Nephron (organoid): ENCODE measurements around the gene PRR29.

Experiments
- H3K27ac Mint-ChIP-seq, 3 experiments: 2 replicates each; pipeline ENCODE4 v1.8.0; 2020; ENCODE audit warnings: mixed read lengths in 3 of 3, mild to moderate bottlenecking in 2 of 3, moderate library complexity in 1 of 3
- H3K27me3 Mint-ChIP-seq: 2 replicates; pipeline ENCODE4 v1.8.0; 2021; ENCODE audit warnings: low read depth, mild to moderate bottlenecking, moderate library complexity, mixed read lengths
- H3K36me3 Mint-ChIP-seq: 2 replicates; pipeline ENCODE4 v1.8.0; 2020; ENCODE audit warnings: low read depth, mixed read lengths
- H3K4me1 Mint-ChIP-seq: 2 replicates; pipeline ENCODE4 v1.8.0; 2020; ENCODE audit warnings: mixed read lengths
- H3K4me3 Mint-ChIP-seq, 3 experiments: 2 replicates each; pipeline ENCODE4 v1.8.0; 2020; ENCODE audit warnings: mild to moderate bottlenecking in 3 of 3, mixed read lengths in 3 of 3, moderate library complexity in 2 of 3
- H3K9me3 Mint-ChIP-seq: 2 replicates; pipeline ENCODE4 v1.8.0; 2020; ENCODE audit warnings: mixed read lengths
- TF ChIP-seq, protein P1 (sequence below), 3 experiments: fragments of 200-600 bp; sonication (generic); IDR thresholded peaks; one replicate each; pipeline ENCODE4 v1.5.0; 2021; ENCODE audit warnings: antibody characterized with exemption in 3 of 3; ENCODE audit not compliant: unreplicated experiment in 3 of 3

Gene PRR29

DNA sequence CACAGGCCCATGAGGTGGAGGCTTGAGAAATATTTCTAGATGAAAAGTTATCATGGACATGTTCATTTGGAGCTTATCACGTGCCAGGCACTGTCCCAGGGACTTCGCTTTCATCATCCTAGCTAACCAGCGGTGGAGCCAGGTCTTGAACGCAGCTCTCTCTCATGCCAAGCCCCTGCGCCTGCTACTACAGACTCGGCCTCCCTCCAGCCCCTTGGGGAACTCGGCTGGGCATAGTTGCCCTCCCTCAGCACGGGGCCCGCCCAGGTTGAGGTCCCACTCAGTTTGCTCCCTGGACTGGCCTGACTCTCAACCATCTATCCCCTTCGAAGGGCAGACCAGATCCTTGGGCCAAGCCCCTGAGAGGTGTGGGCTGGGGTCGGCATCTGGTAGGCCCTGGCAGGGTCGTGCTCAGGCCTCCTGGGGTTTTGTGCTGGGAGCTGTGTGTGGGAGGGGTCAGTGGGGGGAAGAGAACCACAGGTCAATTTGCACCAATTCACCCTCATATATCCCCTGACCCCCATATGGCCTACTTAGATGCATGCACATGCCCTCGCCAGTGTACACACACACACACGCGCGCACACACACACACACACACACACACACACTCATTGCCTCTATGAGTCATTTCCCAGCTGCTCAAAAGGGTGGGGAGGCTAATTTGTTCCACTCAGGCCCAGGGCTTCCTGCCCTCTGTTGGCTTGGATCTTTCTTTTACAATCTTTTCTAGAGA, 13.3 kb upstream of the PRR29 start:
- TF ChIP-seq, protein P1, sequence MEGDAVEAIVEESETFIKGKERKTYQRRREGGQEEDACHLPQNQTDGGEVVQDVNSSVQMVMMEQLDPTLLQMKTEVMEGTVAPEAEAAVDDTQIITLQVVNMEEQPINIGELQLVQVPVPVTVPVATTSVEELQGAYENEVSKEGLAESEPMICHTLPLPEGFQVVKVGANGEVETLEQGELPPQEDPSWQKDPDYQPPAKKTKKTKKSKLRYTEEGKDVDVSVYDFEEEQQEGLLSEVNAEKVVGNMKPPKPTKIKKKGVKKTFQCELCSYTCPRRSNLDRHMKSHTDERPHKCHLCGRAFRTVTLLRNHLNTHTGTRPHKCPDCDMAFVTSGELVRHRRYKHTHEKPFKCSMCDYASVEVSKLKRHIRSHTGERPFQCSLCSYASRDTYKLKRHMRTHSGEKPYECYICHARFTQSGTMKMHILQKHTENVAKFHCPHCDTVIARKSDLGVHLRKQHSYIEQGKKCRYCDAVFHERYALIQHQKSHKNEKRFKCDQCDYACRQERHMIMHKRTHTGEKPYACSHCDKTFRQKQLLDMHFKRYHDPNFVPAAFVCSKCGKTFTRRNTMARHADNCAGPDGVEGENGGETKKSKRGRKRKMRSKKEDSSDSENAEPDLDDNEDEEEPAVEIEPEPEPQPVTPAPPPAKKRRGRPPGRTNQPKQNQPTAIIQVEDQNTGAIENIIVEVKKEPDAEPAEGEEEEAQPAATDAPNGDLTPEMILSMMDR (IDR thresholded peaks at IDR 0.05; ENCODE audit: unreplicated experiment in 3 of 3): no peak
- Mint-ChIP-seq H3K36me3 (no peaks in the 10 kb centered on the region), H3K4me3 (no peak overlapping the region), H3K27me3 (peaks cover 6% of the 10 kb centered on the region), H3K4me1 (peaks cover 22% of the 10 kb centered on the region), H3K27ac (peak overlapping the region in 1 of 3 experiments; percentile 74), H3K9me3 (peaks cover 14% of the 10 kb centered on the region)

DNA sequence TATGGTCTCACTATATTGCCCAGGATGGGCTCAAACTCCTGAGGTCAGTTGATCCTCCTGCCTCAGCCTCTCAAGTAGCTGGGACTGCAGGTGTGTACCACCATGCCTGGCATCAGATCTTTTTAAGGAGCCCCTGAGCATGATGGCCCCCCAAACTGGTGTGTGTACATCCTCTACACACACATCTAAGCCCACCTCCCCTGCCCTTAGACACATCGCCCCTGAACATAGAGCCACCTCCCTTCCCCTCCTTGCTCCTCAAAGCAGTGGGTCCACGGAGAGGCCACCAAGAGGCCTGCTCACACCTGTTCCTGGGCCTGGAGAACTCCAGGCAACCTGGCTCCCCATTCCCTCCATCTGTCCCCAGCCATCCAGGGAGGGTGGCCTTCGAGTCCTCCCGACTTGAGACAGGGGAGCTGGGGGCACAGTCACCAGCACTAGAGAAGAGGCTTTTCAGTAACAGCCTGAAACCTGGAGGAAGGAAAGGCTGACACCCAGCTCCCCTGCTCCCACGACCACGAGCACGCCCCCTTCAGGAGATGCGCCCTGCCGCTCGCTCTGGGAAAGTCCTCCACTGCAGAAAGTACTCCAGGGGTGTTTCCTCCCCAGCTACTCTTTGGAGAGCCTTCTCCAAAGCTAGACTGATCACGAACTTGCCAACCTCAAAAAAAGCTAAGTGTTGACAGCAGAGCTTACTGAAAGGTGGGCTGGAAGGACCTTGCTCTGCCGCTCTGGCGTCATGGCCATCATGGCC, 12.6 kb upstream of the PRR29 start:
- Mint-ChIP-seq H3K27ac (peak overlapping the region in 1 of 3 experiments; percentile 32), H3K36me3 (no peaks in the 10 kb centered on the region), H3K9me3 (peaks cover 14% of the 10 kb centered on the region), H3K4me1 (peaks cover 25% of the 10 kb centered on the region), H3K27me3 (peaks cover 7% of the 10 kb centered on the region), H3K4me3 (no peak overlapping the region)
- TF ChIP-seq, protein P1 (IDR thresholded peaks at IDR 0.05; ENCODE audit: unreplicated experiment in 3 of 3): no peak

DNA sequence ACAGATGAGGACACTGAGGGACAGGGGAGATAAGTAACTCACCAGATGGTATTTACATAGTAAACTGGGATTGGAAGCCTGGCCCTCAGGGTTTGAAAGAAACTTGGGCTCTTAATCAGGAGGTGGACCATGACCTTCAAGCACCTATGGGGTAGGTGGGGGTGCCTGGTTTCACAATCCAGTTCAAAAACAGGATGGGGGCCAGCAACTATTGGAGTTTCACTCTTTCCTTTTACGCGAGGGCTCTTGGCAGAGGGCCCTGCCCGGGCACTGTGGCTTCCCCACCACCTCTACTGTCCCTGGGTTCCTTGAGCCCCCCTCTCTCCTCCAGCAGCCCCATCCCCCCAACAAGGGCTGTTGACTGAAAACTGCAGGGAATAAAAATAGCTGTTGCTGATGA, 11.3 kb upstream of the PRR29 start:
- Mint-ChIP-seq H3K27ac (no peak overlapping the region), H3K36me3 (no peaks in the 10 kb centered on the region), H3K4me3 (no peak overlapping the region), H3K9me3 (peaks cover 10% of the 10 kb centered on the region), H3K27me3 (peaks cover 13% of the 10 kb centered on the region), H3K4me1 (peaks cover 25% of the 10 kb centered on the region)
- TF ChIP-seq, protein P1 (IDR thresholded peaks at IDR 0.05; ENCODE audit: unreplicated experiment in 3 of 3): no peak

GRCh38 chr17:63987221-63988126, 10.7 kb upstream of the PRR29 start:
- Mint-ChIP-seq H3K36me3 (no peaks in the 10 kb centered on the region), H3K27me3 (peaks cover 19% of the 10 kb centered on the region), H3K4me3 (no peak overlapping the region), H3K4me1 (peaks cover 25% of the 10 kb centered on the region), H3K9me3 (peaks cover 5% of the 10 kb centered on the region), H3K27ac (peak overlapping the region in 1 of 3 experiments; percentile 18)
- TF ChIP-seq, protein P1 (IDR thresholded peaks at IDR 0.05; ENCODE audit: unreplicated experiment in 3 of 3): no peak

GRCh38 chr17:63988127-63988478, 10.0 kb upstream of the PRR29 start:
- H3K27me3 Mint-ChIP-seq: peaks cover 23% of the 10 kb centered on the region
- peaks cover 25% of the 10 kb centered on the region for H3K4me1 Mint-ChIP-seq
- H3K9me3 Mint-ChIP-seq: no peaks in the 10 kb centered on the region
- H3K27ac Mint-ChIP-seq: peak overlapping the region in 2 of 3 experiments; percentile 10 to 55
- no peaks in the 10 kb centered on the region for H3K36me3 Mint-ChIP-seq
- TF ChIP-seq, protein P1 (IDR thresholded peaks at IDR 0.05; ENCODE audit: unreplicated experiment in 3 of 3): no peak
- no peak overlapping the region for H3K4me3 Mint-ChIP-seq
